Uterus (tissue), 2 donors: ENCODE data around the gene RHCG.

Source experiments
- CTCF ChIP-seq, 4 experiments: fragments of 200-600 bp in 2 of 4; fragments of 450-650 bp in 2 of 4; sonication (generic) in 2 of 4; IDR thresholded peaks; one replicate each; pipeline ENCODE4 v1.5.1; 2016 to 2019; ENCODE audit warnings: antibody characterized with exemption in 4 of 4, mild to moderate bottlenecking in 2 of 4, moderate library complexity in 1 of 4
- POLR2A ChIP-seq, 2 donors: fragments of 450-650 bp; IDR thresholded peaks; one replicate each; pipeline ENCODE4 v1.6.1; 2016; ENCODE audit warnings: antibody characterized with exemption in 2 of 2, mild to moderate bottlenecking in 1 of 2, moderate library complexity in 1 of 2

- no peak for TF ChIP-seq POLR2A (IDR thresholded peaks at IDR 0.05)
- no peak for TF ChIP-seq CTCF (IDR thresholded peaks at IDR 0.05)
Observed at GRCh38 chr15:89477411-89478242, 18.8 kb downstream of the RHCG start.
